ENCODE results near the gene DNAH10. TPM values are rescaled to one million over a fixed set of nuclear protein-coding genes. Genes with fewer than 3 reads are reported as not detected.

DNAH10 gene
- total RNA-seq, 1 experiment from 2014 or later, result 0.09 TPM

DNA sequence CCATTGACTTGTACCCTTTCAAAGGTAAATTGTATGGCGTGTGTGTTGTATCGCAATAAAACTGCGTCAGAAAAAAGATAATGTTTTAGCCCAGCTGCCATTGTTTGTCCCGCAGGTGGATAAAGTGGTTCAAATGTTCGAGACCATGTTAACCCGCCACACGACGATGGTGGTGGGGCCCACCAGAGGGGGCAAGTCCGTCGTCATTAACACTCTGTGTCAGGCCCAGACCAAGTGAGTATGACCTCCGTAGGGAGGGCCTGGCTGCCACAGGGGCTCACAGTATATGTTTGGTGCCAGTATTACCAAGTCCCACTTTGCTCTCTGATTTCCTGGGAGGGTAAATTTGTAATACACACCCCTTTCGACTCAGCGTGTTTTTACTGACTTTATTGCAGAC is 96.9 kb downstream of the DNAH10 start (continued):
- TF ChIP-seq STAT6 (CRISPR knock-in tag; conservative IDR thresholded peaks at IDR 0.05; ENCODE audit: low read depth) (no peak), NFYB (CRISPR knock-in tag; conservative IDR thresholded peaks at IDR 0.05; ENCODE audit: low read depth) (no peak), PRDM15 (CRISPR knock-in tag; IDR thresholded peaks at IDR 0.05) (no peak), ZNF532 (CRISPR knock-in tag; IDR thresholded peaks at IDR 0.05; ENCODE audit: borderline replicate concordance) (no peak), ZNF263 (CRISPR knock-in tag; IDR thresholded peaks at IDR 0.05; ENCODE audit: low read depth) (no peak), RELA (CRISPR knock-in tag; IDR thresholded peaks at IDR 0.05; ENCODE audit: borderline replicate concordance) (no peak), SP1 (CRISPR knock-in tag; conservative IDR thresholded peaks at IDR 0.05) (no peak), E2F1 (CRISPR knock-in tag; IDR thresholded peaks at IDR 0.05) (no peak), CREB1 (CRISPR knock-in tag; IDR thresholded peaks at IDR 0.05) (no peak)
- TF ChIP-seq, protein P1, sequence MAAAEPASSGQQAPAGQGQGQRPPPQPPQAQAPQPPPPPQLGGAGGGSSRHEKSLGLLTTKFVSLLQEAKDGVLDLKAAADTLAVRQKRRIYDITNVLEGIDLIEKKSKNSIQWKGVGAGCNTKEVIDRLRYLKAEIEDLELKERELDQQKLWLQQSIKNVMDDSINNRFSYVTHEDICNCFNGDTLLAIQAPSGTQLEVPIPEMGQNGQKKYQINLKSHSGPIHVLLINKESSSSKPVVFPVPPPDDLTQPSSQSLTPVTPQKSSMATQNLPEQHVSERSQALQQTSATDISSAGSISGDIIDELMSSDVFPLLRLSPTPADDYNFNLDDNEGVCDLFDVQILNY (CRISPR knock-in tag; IDR thresholded peaks at IDR 0.05), result no peak
- TF ChIP-seq, protein P2, sequence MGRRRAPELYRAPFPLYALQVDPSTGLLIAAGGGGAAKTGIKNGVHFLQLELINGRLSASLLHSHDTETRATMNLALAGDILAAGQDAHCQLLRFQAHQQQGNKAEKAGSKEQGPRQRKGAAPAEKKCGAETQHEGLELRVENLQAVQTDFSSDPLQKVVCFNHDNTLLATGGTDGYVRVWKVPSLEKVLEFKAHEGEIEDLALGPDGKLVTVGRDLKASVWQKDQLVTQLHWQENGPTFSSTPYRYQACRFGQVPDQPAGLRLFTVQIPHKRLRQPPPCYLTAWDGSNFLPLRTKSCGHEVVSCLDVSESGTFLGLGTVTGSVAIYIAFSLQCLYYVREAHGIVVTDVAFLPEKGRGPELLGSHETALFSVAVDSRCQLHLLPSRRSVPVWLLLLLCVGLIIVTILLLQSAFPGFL (CRISPR knock-in tag; IDR thresholded peaks at IDR 0.05; ENCODE audit: borderline replicate concordance), result no peak

DNA sequence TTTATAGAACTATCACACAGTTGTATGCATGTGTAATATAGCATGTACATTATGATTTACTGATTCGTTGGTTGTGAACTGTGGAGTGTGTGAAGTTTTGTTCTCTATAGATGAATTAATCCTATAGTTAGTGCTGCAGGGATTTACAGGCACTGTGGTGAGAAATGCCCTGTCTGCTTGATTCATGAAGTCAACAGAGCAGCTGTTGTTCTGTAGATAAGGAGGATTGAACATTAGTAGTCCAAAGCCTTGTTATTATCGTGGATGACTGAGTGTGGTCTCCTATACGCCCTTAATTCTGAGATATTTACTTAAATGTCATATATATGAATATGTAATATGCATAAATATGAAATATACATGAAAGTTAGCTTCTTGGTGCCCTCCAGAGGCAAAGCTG is 98.3 kb downstream of the DNAH10 start:
- Mint-ChIP-seq H3K4me3 (no peak overlapping the region), H3K36me3 (no peaks in the 10 kb centered on the region), H3K27me3 (ENCODE audit: low read depth) (no peaks in the 10 kb centered on the region), H3K27ac (no peak overlapping the region), H3K9me3 (no peaks in the 10 kb centered on the region), H3K4me1 (no peaks in the 10 kb centered on the region)
- ATAC-seq (no peak), DNase-seq (ENCODE audit: low spot score) (no peak)
- CTCF ChIA-PET, result interaction anchor here (1.0 to 1.3 kb wide), 2 partner anchors 19 to 68 kb away, joined by 4 to 6 read pairs; no protein-coding TSS in a partner anchor
- POLR2A ChIA-PET, result no interaction called here
- no peak for TF ChIP-seq ZNF219 (CRISPR knock-in tag; IDR thresholded peaks at IDR 0.05; ENCODE audit: borderline replicate concordance)
- TF ChIP-seq, protein P3, sequence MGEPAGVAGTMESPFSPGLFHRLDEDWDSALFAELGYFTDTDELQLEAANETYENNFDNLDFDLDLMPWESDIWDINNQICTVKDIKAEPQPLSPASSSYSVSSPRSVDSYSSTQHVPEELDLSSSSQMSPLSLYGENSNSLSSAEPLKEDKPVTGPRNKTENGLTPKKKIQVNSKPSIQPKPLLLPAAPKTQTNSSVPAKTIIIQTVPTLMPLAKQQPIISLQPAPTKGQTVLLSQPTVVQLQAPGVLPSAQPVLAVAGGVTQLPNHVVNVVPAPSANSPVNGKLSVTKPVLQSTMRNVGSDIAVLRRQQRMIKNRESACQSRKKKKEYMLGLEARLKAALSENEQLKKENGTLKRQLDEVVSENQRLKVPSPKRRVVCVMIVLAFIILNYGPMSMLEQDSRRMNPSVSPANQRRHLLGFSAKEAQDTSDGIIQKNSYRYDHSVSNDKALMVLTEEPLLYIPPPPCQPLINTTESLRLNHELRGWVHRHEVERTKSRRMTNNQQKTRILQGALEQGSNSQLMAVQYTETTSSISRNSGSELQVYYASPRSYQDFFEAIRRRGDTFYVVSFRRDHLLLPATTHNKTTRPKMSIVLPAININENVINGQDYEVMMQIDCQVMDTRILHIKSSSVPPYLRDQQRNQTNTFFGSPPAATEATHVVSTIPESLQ (CRISPR knock-in tag; IDR thresholded peaks at IDR 0.05), result no peak
- no peak for TF ChIP-seq SP1 (CRISPR knock-in tag; conservative IDR thresholded peaks at IDR 0.05)
- TF ChIP-seq GTF2I (CRISPR knock-in tag; conservative IDR thresholded peaks at IDR 0.05), result no peak
- TF ChIP-seq NFE2L1 (CRISPR knock-in tag; IDR thresholded peaks at IDR 0.05), result no peak
- TF ChIP-seq TEAD4 (CRISPR knock-in tag; IDR thresholded peaks at IDR 0.05), result no peak
- no peak for TF ChIP-seq ESRRA (CRISPR knock-in tag; IDR thresholded peaks at IDR 0.05; ENCODE audit: borderline replicate concordance)
- TF ChIP-seq JUN (CRISPR knock-in tag; IDR thresholded peaks at IDR 0.05), result no peak
- no peak for TF ChIP-seq ZNF671 (CRISPR knock-in tag; IDR thresholded peaks at IDR 0.05)
- no peak for TF ChIP-seq NR1H2 (CRISPR knock-in tag; IDR thresholded peaks at IDR 0.05)
- TF ChIP-seq ATF1 (CRISPR knock-in tag; IDR thresholded peaks at IDR 0.05), result no peak
- no peak for TF ChIP-seq NR3C1 (CRISPR knock-in tag; conservative IDR thresholded peaks at IDR 0.05; ENCODE audit: low read depth)
